ENCODE results near the gene KIAA1217.

Gene KIAA1217

DNA sequence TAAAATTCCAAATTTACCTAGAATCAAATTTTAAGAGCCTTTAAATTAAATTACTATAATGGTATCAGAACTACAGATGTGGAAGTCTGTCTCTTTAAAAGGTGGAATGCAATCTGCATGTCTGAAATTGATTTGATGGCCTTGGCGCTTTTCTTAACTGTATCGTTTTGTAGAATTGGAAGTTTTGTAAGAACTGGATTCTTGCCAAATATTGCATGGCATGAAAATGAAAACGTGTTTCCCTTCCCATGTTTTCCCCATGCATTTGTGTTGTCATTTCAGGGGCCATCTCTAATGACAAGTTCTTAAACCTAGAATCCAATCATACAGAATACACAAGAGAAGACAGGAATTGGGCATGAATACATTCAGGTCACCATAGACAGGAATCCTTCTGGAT lies 162.5 kb downstream of the KIAA1217 start:
- DNase-seq (ENCODE audit: low spot score) = no peak
- TF ChIP-seq CTCF (IDR thresholded peaks at IDR 0.05; ENCODE audit: borderline replicate concordance, control extremely low read depth, extremely low read depth, insufficient read depth, missing control alignments) = no peak
- in situ Hi-C loops (cut with MboI; ENCODE audit: low sequenced_read_pairs, unreplicated experiment) = no loop called here

DNA sequence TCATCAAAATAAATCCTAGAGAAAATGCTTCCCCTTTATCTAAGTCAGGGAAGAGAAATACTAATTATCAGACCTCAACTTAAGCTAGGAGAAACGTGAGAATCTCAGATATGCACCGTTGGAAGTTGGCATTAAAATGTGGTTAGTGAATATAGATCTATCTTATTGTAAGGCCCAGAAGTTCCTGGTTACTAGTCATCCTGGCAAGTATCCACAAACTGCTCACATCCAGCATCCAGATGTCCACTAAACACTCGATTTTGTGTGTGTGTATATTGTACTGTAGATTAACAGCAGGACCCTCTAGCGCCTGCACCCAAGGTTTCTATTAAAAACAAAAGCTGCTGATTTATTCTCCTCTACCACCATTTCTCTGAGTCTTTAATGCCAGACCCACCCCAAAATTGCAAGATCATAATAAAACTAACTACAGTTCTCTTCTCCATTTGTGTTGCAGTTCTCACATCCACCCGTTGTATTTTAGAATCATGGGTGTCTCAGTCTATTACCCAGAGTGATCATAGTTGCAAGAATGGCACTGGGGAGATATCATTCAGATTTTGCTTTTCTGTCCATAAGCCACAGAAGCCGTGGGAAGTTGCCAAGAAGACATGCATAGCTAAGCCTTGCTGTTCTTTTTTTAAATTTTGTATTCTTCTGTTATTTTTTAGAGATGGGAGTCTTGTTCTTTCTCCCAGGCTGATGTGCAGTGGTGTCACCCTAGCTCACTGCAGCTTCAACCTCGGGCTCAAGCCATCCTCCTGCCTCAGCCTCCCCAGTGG lies 165.4 kb downstream of the KIAA1217 start:
- in situ Hi-C loops (cut with MboI; ENCODE audit: low sequenced_read_pairs, unreplicated experiment) = no loop called here
- TF ChIP-seq CTCF (IDR thresholded peaks at IDR 0.05; ENCODE audit: borderline replicate concordance, control extremely low read depth, extremely low read depth, insufficient read depth, missing control alignments) = no peak
- DNase-seq (ENCODE audit: low spot score) = no peak

- in situ Hi-C loops (cut with MboI; ENCODE audit: low sequenced_read_pairs, unreplicated experiment) = no loop called here
- no peak for DNase-seq (ENCODE audit: low spot score)
- TF ChIP-seq CTCF (IDR thresholded peaks at IDR 0.05; ENCODE audit: borderline replicate concordance, control extremely low read depth, extremely low read depth, insufficient read depth, missing control alignments) = no peak
These were observed 166.6 kb downstream of the KIAA1217 start for GRCh38 chr10:24375510-24375909.

DNA sequence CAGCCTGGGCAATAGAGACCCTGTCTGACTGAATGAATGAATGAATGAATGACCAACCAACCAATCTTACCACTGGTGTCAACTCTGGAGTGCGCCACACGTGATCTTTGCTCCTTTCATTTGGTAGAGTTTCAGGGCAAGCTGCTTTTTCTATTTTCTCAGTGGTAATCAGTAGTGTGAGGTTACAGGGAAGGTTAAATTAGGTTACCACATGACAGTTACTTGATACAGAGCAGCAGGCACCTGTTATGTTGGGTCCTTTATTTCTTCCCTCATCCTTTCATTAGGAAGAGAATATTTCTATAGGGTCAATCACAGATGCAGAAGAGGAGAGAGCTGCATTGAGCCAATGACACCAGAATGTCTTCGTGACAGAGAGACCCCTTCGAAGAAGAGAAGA lies 167.8 kb downstream of the KIAA1217 start:
- DNase-seq (ENCODE audit: low spot score) = no peak
- in situ Hi-C loops (cut with MboI; ENCODE audit: low sequenced_read_pairs, unreplicated experiment) = no loop called here
- no peak for TF ChIP-seq CTCF (IDR thresholded peaks at IDR 0.05; ENCODE audit: borderline replicate concordance, control extremely low read depth, extremely low read depth, insufficient read depth, missing control alignments)

DNA sequence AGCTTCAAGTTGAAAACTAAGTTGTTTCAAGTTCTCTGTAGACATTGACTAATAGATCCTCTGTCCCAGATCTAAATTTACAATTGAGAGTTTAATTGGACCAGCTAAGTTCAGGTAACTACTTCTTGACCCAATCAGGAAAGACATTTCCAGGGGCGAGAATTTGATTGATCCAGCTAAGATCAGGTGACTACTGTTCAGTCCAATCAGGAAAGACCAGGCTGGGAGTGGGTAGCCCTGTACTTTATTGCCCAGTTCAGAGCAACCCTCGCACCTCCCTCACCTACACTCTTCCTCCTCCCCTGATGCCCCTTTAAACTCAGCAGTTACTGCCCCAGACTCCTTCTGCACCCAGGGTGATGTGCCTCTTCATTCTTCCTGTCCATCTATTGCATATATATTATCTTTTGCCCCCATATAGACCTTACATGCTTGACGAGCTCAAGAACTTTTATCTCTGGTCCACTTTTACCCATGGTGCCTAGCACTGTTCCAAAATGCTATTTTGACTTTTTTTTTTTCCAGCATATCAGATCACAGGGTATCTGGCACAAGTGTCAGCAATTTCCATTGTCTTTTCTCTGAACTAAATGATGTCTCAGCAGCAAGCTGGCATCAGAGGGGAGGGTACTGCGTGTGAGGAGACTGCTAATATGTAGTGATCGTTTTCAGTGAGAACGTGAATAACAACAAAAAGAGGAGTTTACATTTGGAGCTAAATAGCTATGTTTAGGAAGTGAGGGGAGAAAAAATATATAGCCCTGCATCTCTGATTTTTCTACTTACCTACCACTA lies 169.4 kb downstream of the KIAA1217 start:
- no peak for TF ChIP-seq CTCF (IDR thresholded peaks at IDR 0.05; ENCODE audit: borderline replicate concordance, control extremely low read depth, extremely low read depth, insufficient read depth, missing control alignments)
- DNase-seq (ENCODE audit: low spot score) = no peak
- in situ Hi-C loops (cut with MboI; ENCODE audit: low sequenced_read_pairs, unreplicated experiment) = no loop called here

DNA sequence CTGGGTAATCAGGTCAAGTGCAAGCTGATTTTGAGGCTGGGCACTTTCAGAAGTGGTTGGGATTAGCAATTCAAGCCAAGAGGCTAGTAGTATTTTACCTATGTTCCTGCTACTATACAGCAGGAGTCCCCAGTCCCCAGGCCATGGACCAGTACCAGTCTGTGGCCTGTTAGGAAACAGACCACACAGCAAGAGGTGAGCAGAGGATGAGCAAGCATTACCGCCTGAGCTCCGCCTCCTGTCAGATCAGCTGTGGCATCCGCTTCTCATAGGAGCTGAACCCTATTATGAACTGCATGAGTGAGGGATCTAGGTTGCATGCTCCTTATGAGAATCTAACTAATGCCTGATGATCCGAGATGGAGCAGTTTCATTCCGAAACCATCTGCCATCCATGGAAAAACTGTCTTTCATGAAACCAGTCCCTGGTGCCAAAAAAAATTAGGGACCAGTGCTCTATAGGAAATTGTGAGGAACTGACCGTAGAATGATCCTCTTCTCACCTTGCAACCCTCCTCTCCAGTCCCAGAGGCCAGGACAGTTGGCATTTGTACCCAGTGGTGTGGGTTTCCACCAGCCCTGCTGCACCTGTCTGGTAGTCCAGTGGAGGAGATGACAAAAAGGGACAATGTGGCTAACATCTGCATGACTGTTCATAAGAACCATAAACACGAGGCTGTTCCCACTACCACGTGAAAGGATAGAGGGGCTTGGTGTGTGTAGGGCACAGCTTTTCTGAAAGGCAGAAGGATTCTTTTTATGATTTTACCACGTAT lies 172.5 kb downstream of the KIAA1217 start:
- in situ Hi-C loops (cut with MboI; ENCODE audit: low sequenced_read_pairs, unreplicated experiment) = no loop called here
- no peak for DNase-seq (ENCODE audit: low spot score)
- TF ChIP-seq CTCF (IDR thresholded peaks at IDR 0.05; ENCODE audit: borderline replicate concordance, control extremely low read depth, extremely low read depth, insufficient read depth, missing control alignments) = no peak
